Vagina (tissue), 2 donors: ENCODE results near the gene PIGQ. TPM values are rescaled to one million over a fixed set of nuclear protein-coding genes. Genes with fewer than 3 reads are reported as not detected.

Source experiments
- DNase-seq, 2 donors: peaks; one replicate each; pipeline ENCODE4 v3.0.0-alpha.2; 2017; ENCODE audit errors: extremely low spot score in 2 of 2
- H3K27ac ChIP-seq: fragments of 200-600 bp; sonication (generic); one replicate; pipeline ENCODE4 v1.5.1; 2019
- H3K27me3 ChIP-seq: fragments of 200-600 bp; sonication (generic); one replicate; pipeline ENCODE4 v1.5.1; 2019
- H3K36me3 ChIP-seq, 2 donors: fragments of 200-600 bp; sonication (generic); one replicate each; pipeline ENCODE4 v1.5.1; 2017 to 2019
- H3K4me1 ChIP-seq: fragments of 200-600 bp; sonication (generic); one replicate; pipeline ENCODE4 v1.5.1; 2019
- H3K4me3 ChIP-seq, 2 donors: fragments of 200-600 bp; sonication (generic); 1 replicate in 1 of 2; 2 replicates in 1 of 2; pipeline ENCODE4 v1.5.1; 2016 to 2019
- H3K9me3 ChIP-seq: fragments of 200-600 bp; sonication (generic); one replicate; pipeline ENCODE4 v1.5.1; 2019
- POLR2A ChIP-seq, 2 donors: fragments of 450-650 bp; IDR thresholded peaks; one replicate each; pipeline ENCODE4 v1.6.1; 2017; ENCODE audit warnings: antibody characterized with exemption in 2 of 2, mild to moderate bottlenecking in 2 of 2, moderate library complexity in 2 of 2
- POLR2AphosphoS5 ChIP-seq, 2 donors: sonication (generic); formaldehyde crosslinking; IDR thresholded peaks; one replicate each; pipeline ENCODE4 v1.9.0; 2017; ENCODE audit warnings: antibody characterized with exemption in 2 of 2, mild to moderate bottlenecking in 2 of 2, low read depth in 1 of 2; ENCODE audit not compliant: insufficient read depth in 1 of 2
- intact Hi-C: fragments of 100-400 bp; cut with DNase I; formaldehyde crosslinking; loops from one replicate; pipeline ENCODE4 v1.15.1; 2023
- total RNA-seq: library from RNA; depleted of rRNA; stranded (reverse); fragments of >200 nt; gene quantifications from one replicate; pipeline ENCODE4 v1.2.3, GENCODE V29; 2016
- TF ChIP-seq, protein P1 (sequence below), 3 experiments: fragments of 450-650 bp in 2 of 3; fragments of 200-600 bp in 1 of 3; sonication (generic) in 1 of 3; IDR thresholded peaks; one replicate each; pipeline ENCODE4 v1.5.1; 2017 to 2019; ENCODE audit warnings: antibody characterized with exemption in 3 of 3, mild to moderate bottlenecking in 2 of 3, moderate library complexity in 2 of 3

Gene PIGQ
- total RNA-seq, 1 donor from 2014 or later, result 26.0 TPM

DNA sequence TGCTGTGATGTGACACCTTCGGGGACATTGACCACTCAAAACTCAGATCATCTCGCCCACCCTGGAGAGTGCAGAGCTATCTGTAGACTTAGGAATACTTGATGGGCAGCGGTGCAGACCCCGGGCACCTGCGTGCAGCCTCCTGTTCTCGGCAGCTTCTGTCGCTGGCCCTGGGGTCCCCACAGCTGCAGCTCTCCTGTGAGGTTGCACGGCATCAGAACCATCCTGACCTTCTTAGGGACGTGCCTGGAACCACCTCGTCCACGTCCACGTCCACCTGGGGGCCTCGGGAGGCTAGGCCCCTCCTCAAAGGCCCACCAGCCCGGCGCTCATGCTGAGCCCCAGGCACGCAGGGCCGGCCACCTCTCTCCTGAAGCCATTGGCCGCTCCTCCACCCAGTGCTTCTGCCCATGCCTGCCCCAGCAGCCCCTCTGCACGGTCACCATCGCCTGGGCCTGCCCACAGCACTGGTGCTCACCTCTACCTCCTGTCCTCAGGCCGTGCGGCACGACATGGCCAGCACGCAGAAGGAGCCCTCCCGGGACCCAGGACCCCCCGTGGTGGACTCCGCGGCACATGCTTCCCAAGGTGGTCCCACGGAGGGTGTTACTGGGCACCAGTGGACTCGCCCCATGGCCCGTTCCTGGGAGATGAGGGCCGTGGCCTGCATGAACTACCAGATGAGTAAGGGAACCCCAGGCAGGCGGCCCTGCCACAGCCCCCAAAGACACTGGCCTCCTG, 58.7 kb downstream of the PIGQ start:
- H3K4me1 ChIP-seq, result peaks cover 42% of the 10 kb centered on the region
- TF ChIP-seq, protein P1, sequence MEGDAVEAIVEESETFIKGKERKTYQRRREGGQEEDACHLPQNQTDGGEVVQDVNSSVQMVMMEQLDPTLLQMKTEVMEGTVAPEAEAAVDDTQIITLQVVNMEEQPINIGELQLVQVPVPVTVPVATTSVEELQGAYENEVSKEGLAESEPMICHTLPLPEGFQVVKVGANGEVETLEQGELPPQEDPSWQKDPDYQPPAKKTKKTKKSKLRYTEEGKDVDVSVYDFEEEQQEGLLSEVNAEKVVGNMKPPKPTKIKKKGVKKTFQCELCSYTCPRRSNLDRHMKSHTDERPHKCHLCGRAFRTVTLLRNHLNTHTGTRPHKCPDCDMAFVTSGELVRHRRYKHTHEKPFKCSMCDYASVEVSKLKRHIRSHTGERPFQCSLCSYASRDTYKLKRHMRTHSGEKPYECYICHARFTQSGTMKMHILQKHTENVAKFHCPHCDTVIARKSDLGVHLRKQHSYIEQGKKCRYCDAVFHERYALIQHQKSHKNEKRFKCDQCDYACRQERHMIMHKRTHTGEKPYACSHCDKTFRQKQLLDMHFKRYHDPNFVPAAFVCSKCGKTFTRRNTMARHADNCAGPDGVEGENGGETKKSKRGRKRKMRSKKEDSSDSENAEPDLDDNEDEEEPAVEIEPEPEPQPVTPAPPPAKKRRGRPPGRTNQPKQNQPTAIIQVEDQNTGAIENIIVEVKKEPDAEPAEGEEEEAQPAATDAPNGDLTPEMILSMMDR (IDR thresholded peaks at IDR 0.05), result no peak
- TF ChIP-seq POLR2AphosphoS5 (IDR thresholded peaks at IDR 0.05; ENCODE audit: insufficient read depth in 1 of 2, low read depth in 1 of 2) (no peak), POLR2A (IDR thresholded peaks at IDR 0.05) (no peak)
- H3K27me3 ChIP-seq, result no peaks in the 10 kb centered on the region
- no peak for DNase-seq
- intact Hi-C loops, result no loop called here
- no peaks in the 10 kb centered on the region for H3K36me3 ChIP-seq
- H3K9me3 ChIP-seq, result no peaks in the 10 kb centered on the region
- no peak overlapping the region for H3K4me3 ChIP-seq
- H3K27ac ChIP-seq, result peak overlapping the region; percentile 82

DNA sequence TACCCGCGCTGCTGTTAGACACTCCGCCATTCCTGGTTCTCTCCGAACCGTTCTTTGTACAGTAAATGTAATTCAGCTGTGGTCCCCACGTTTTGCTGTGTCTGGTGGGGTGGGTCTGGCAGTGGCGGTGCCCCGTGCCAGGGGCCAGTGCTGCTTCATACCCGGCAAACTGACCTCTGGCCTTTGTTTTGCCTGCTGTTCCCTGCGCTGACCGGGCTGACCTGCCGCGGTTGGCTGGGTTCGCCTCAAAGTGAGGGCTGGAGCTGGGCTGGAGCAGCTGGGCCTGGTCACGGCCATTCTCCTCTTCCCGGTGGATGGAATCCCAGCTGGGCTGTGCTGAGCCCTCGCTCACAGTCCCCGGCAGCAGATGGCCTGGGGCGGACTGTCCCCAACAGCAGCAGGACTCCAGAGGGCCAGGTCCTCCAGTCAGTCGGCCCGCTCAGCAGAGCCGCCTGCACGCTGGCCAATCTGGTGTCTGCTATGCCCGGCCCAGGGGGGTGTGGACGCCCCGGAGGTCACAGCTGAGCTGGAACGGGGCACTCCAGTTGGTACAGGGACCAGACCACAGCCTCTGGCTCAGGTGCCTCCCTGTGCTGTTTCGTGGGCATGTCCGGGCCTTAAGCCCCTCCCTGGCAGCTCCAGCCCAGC, 59.5 kb downstream of the PIGQ start:
- DNase-seq, result no peak
- Histone ChIP-seq H3K27ac (peak overlapping the region; percentile 39), H3K4me3 (no peak overlapping the region), H3K27me3 (no peaks in the 10 kb centered on the region), H3K36me3 (no peaks in the 10 kb centered on the region), H3K9me3 (no peaks in the 10 kb centered on the region), H3K4me1 (peaks cover 42% of the 10 kb centered on the region)
- intact Hi-C loops, result no loop called here
- TF ChIP-seq, protein P1 (IDR thresholded peaks at IDR 0.05), result no peak
- no peak for TF ChIP-seq POLR2AphosphoS5 (IDR thresholded peaks at IDR 0.05; ENCODE audit: insufficient read depth in 1 of 2, low read depth in 1 of 2)
- no peak for TF ChIP-seq POLR2A (IDR thresholded peaks at IDR 0.05)

DNA sequence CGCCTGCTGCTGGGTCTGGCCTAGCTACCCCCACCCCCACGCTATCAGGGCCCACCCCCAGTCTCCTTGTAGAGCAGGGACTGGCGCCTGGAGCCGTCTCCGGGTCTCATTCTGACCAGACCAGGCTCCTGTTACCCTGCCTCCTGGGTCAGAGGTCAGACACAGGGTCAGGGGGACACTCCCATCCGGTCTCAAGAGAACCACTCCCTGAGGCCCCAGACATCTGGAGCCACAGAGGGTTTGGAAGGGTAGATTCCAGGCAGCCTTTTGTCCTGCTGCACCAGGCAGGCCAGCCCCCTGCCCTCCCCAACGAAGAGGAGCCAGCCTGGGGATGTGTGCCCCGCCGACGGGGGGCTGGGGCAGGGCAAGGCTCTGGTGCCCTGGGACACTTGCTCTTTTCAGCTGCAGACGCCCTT, 60.1 kb downstream of the PIGQ start:
- DNase-seq, result no peak
- intact Hi-C loops, result no loop called here
- no peak for TF ChIP-seq POLR2A (IDR thresholded peaks at IDR 0.05)
- no peak for TF ChIP-seq POLR2AphosphoS5 (IDR thresholded peaks at IDR 0.05; ENCODE audit: insufficient read depth in 1 of 2, low read depth in 1 of 2)
- TF ChIP-seq, protein P1 (IDR thresholded peaks at IDR 0.05), result no peak

DNA sequence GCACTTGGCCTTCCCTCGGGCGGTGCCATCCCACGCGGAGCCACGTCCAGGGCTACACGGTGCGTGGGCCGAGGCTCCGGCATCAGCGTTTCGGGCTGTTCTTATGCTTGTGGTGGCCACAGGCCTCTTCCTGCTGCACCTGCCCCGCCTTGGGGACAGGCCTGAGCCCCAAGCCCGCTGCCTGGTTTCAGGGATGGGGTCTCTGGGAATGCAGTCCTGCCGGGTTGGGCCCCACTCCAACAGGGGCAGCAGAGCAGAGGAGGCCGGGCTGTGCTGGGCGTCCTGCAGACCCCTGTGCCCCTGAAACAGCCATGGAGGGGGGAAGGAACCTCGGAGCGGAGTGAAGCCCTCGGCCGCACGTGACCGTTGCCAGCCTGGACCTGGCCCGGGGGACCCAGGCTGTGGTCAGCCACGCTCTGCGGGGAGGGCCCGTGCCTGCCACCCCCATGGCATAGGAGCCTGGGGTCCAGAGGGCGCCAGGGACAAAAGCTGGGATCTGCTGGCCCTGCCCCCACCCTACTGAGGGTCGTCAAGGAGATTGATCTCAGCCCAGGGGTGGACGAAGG, 60.6 kb downstream of the PIGQ start:
- H3K4me3 ChIP-seq, result no peak overlapping the region
- no peak overlapping the region for H3K27ac ChIP-seq
- no peaks in the 10 kb centered on the region for H3K9me3 ChIP-seq
- no peaks in the 10 kb centered on the region for H3K36me3 ChIP-seq
- peaks cover 50% of the 10 kb centered on the region for H3K4me1 ChIP-seq
- no peak for TF ChIP-seq POLR2AphosphoS5 (IDR thresholded peaks at IDR 0.05; ENCODE audit: insufficient read depth in 1 of 2, low read depth in 1 of 2)
- no peak for TF ChIP-seq POLR2A (IDR thresholded peaks at IDR 0.05)
- TF ChIP-seq, protein P1 (IDR thresholded peaks at IDR 0.05), result no peak
- DNase-seq, result no peak
- H3K27me3 ChIP-seq, result no peaks in the 10 kb centered on the region
- intact Hi-C loops, result no loop called here

More for the DNA sequence above, 60.1 kb downstream of the PIGQ start:
- no peaks in the 10 kb centered on the region for H3K27me3 ChIP-seq
- no peaks in the 10 kb centered on the region for H3K36me3 ChIP-seq
- H3K4me3 ChIP-seq, result no peak overlapping the region
- H3K27ac ChIP-seq, result peak overlapping the region; percentile 39
- H3K9me3 ChIP-seq, result no peaks in the 10 kb centered on the region
- peaks cover 45% of the 10 kb centered on the region for H3K4me1 ChIP-seq
